Measurements from ENCODE around the gene MRPL54.
"Not testable (repeated sequence)": the region's sequence is repeated elsewhere in the genome, so short reads cannot be mapped to it uniquely, and the experiment has no call there.

Gene MRPL54

DNA sequence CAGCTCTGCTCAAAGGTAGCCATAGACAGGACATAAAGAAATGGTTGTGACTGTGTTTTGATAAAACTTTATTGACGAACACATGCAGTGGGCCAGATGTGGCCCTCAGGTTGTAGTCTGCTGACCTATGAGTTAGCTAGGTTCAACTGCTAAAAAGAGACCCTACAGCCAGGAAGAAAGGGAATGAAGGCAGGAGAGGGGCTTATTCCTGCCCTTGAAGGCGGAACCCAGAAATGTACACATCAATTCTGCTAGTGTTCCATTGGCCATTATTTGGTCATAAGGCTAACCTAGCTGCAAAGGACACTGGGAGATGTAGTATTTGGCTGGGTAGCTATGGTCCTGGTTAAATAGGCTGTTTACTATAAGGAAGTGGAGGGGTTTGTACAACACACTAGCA lies 19.0 kb upstream of the MRPL54 start:
- DNase-seq (ENCODE audit: low spot score): no peak

DNA sequence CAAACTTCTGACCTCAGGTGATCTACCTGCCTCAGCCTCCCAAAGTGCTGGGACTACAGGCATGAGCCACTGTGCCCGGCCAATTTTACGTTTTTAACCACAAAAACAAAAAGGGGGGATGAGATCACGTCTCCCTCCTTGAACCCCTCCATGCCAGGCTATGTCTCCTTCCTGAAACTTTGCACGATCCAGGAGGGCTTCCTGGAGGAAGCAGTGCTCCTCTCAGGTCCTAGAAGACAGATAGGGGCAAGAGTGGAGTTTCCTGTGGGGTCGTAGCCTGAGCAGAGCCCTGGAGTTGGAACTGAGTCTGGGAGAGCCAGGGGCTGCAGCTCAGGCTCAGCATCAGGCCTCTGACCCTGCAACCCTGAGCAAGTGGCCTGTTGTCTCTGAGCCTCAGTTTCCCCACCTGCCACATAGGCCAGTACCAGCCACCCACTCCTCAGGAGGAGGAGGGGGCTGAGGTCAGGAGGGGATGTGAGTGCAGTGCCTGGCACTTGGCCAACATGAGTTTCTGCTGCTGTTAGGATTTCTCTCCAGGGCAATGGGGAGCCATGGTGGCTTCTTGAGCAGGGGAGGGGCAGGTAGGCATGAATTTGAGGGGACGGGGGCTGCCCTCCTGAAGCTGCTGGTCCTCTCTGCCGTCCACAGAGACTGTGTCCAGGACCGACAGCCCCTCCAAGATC lies 17.0 kb upstream of the MRPL54 start:
- DNase-seq (ENCODE audit: low spot score): no peak

DNA sequence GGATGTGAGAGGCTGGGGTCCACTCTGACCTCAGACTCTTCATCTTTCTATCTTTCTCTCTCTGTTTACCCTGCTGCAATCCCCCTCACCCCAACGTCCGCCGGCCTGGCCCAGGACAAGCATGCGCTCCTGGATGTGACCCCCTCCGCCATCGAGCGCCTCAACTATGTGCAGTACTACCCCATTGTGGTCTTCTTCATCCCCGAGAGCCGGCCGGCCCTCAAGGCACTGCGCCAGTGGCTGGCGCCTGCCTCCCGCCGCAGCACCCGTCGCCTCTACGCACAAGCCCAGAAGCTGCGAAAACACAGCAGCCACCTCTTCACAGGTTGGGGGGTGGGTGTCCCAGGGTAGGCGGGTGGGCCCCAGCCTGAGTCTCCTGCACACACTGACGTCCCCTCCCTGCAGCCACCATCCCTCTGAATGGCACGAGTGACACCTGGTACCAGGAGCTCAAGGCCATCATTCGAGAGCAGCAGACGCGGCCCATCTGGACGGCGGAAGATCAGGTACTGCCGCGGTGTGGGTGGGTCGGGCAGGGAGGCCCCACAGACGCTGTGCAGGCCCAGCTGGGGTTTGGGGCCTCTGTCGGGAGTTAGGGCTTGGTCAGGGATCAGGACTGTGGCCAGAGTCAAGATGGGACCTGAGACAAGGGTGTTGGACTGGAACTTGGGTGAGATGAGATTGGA lies 16.0 kb upstream of the MRPL54 start:
- no peak for DNase-seq (ENCODE audit: low spot score)

DNA sequence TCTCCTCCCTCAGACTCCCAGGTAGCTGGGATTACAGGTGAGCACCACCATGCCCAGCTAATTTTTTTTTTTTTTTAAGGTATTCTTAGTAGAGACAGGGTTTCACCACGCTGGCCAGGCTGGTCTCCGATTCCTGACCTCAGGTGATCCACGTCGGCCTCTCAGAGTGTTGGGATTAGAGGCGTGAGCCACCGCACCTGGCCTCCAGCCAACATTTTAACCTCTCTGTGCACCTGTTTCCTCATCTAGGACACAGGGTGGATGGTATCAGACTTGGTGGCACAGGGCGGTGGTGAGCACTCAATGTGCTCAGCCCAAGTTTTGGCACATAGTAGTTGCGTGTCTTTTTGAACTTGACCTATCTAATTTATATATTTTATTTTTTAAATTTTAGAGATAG lies 13.5 kb upstream of the MRPL54 start:
- DNase-seq (ENCODE audit: low spot score): no peak

DNA sequence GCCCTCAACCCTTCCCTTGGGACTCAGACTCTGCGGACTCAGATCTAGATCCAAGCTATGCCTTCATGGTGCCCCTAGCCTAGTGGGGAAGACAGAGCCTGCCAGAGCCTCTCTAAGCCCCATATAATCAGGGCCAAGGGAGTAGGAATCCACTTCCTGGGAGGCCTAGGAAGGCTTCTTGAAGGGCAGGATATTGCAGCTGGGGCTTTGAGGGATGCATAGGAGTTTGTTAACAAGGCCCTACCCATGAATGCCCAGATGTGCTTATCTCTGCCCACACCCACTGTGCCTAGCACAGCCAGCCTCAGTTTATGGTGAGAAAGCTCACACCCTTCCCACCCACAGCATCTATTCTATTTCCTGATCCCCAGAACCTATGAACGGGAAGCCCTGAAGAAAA lies 12.3 kb upstream of the MRPL54 start:
- DNase-seq (ENCODE audit: low spot score): no peak

DNA sequence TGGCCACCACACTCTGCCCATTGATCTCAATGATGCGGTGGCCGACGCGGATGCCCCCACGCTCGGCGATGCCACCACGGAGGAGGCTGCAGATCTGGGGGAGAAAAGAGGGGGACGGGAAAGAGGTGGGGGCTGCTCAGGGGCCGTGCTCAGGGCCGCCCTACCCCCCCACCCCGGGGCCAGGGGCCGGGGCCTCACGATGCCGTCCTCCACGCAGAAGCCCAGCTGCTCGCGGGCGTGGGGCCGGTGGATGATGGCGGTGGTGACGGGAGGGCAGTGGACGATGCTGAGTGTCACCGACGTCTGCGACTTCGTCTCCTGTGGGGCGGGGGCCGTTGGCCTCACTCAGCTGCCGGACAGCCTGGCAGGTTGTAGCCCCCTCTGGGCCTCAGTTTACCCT lies 11.2 kb upstream of the MRPL54 start:
- no peak for DNase-seq (ENCODE audit: low spot score)

DNA sequence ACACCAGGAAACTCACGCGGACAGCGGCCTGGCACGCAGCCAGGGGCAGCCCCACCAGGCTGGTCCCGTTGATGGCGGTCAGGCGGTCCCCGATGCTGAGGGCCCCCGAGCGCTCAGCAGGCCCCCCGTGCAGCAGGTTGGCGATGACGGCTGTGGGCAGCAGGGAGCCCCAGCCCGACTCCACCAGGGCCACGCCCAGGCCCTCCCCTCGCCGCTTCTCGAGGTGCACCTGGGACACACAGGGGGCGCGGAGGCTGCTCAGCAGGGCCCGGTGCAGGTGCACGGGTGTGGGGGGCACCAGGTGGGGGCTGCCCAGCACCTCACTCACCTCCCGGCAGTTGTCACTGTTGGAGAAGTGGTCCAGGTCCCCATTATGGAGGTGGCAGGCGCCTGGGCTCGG lies 10.0 kb upstream of the MRPL54 start:
- DNase-seq (ENCODE audit: low spot score): no peak

DNA sequence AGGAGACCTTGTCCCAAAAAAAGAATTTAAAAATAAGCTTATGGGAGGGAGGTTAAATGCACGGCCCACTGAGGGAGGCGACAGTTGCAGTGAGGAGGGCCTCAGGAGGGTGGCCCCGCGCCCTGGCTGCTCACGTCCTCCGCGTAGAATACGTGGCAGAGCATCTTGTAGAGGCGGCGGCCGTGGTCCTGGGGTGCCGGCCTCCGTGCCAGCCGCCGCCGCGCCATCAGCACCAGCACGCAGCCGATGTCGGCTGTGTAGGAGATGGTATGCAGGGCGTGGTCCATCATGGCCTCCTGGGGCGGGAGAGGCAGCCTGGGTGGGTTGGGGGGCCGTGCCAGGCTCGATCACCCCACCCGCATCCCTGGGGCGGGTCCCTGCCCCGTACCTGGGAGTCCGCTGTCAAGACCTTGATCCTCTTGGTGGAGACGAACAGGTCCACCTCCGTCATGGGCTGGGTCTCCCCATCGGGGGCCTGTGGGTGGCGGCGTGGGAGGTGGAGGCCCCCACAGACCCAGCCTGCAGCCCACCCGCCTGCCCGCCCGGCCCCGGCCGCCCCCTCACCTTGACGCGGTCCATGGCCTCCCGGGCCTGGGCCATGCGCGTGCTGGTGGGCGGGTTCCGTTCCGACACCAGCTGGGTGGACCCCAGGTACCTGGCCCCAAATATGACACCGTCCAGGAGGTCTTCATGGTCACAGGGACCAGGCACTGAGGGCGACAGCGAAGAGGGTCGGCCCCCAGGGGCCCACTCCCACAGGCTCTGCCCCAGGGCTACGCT lies 8.7 kb upstream of the MRPL54 start:
- no peak for DNase-seq (ENCODE audit: low spot score)

DNA sequence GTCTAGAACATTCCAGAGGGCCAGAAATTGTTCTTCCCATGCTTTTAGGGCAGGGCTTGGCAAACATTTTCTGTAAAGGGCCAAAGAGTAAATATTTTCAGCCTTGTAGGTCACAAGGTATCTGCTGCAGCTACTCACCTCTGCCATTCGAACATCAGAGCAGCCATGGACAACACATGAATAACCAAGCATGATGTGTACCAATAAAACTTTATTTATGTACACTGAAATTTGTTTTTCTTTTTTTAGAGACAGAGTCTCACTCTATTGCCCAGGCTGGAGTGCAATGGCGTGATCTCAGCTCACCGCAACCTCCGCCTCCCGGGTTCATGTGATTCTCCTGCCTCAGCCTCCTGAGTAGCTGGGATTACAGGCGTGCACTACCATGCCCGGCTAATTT lies 4.8 kb upstream of the MRPL54 start:
- not testable (repeated sequence) for DNase-seq (ENCODE audit: low spot score)

DNA sequence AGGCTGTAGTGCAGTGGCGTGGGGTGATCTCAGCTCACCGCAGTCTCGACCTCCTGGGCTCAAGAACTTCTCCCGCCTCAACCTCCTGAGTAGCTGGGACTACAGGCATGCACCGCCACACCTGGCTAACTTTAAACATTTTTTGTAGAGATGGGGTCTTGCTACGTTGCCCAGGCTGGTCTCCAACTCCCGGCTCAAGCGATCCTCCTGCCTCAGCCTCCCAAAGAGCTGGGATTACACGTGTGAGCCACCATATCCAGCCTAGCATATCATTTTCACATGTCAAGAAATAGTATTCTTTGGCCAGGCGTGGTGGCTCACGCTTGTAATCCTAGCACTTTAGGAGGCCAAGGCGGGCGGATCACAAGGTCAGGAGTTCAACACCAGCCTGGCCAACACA lies 4.2 kb upstream of the MRPL54 start:
- not testable (repeated sequence) for DNase-seq (ENCODE audit: low spot score)

DNA sequence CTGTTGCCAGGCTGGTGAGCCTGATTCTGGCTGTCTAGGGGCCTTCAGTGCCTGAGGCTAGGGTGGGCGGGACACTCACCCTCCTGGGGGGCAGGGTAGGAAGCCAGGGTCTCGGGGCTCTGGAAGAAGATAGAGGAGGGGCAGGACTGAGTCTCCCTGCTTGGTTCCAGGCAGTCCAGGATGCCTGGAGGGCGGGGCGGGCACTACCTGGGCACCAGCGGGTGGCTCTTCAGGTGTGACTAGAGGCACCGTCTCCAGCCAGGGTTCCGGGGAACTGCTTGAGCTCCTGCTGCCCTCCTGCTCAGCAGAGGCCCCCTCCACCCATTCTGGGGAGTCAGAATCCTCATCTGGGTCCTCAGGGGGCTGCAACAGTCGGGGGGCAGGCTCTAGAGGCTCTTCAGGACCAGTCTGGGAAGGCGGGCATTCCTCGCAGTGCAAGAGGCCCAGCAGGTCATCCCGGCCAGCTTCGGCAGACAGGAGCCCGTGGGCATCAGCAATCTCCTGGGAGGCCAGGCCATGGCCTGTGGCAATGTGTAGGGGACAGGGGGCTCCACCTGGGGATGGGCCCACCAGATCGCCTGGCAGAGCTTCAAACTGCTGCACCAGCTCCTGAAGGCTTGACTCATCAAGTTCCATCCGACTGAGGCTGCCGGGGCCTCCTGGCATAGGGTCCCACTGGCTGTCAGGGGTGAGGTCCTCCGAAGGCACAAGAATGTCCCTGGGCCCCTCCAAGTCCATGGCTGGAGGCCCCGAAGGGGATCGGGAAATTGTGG lies 2.8 kb upstream of the MRPL54 start:
- DNase-seq (ENCODE audit: low spot score): no peak

DNA sequence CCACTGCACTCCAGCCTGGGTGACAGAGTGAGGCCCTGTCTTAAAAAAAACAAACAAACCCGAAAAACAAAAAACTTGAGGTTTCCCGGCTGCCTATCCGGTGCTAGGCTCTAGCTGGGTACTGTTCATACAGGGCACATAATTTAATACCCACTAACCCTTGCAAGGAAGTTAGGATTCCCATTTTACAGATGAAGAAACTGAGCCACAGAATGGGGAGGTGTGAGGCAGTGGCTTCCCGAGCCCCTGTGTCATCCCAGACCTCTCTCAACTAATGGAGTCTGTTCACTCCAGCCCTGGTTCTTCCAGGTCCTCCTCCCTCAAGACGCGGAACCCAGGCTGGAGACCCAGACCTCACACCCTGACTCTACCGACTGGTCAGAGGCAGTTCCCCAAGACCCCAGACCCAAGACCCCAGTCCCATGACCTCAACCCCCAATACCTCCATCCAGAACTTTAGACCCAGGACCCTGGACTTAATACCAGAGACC lies 1.6 kb upstream of the MRPL54 start:
- DNase-seq (ENCODE audit: low spot score): no peak

DNA sequence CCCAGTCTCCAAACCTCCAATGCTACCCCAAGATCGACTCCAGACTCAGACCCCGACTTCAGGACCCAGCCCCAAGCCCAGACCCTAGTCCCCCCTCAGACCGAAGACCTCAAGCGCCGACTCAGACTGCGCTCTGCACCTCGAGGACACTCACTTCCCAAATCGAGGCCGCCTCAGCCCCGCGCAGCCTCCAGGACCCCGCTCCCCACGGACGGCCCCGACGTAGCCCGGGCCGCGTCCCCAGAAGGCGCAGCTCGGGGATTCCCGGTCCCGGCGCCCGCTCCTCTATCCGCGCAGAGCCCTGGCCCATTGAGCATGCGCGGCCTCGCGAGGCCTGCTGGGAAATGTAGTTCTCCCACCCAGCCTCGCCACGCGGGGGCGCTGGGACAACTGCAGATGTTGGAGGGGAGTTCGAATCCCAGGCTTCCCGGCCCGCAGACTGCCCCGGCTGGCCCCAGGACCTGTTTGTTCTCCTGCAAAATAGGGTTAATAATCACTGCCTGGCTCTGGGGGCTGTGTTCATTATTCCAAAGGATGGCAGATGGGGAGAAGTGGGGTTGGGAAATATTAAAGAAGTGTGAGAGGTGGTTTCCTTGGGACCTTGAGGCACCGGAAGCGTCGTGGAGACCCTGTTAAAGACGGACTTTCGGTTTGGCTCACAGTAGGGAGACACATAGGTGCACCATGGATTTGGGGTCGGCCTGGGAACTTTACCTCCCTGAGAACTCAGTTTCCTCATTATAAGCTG lies 926 bp upstream of the MRPL54 start, which contains the start of gene APBA3:
APBA3 (minus strand) TSS at position 311 of the 748 bp plus-strand sequence. CDS start 1,428 bp downstream, outside the sequence.
- peak; percentile 94 for DNase-seq (ENCODE audit: low spot score)

DNA sequence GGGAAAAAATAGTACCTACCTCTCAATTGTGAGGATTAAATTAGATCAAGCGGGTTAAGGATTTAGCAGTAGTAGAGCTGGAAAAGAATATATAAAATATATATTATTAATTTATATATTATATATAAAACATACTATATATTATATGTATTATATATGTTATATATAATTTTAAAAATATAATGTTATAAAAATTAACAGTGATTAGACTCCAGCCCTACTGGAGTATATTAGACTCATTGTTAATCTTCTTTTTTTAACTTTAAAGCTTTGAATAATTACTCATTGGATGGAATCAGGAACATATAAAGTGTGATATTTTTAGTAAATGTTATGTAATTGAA lies 380 bp upstream of the MRPL54 start:
- DNase-seq (ENCODE audit: low spot score): no peak

DNA sequence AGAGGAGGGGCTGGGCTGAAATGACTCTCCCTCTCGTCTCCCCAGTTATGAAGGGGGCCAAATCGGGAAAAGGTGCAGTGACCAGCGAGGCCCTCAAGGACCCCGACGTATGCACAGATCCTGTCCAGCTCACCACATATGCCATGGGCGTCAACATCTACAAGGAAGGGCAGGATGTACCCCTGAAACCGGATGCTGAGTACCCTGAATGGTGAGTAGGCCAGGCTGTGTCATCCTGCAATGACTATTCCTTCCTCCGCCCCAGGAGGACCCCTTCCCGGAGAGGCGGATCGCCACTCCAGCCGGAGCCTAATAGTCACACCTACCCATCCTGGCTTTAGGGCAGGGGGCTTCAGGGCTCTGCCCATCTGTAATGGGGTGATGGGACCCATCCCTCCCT lies 2.6 kb downstream of the MRPL54 start:
- DNase-seq (ENCODE audit: low spot score): no peak

DNA sequence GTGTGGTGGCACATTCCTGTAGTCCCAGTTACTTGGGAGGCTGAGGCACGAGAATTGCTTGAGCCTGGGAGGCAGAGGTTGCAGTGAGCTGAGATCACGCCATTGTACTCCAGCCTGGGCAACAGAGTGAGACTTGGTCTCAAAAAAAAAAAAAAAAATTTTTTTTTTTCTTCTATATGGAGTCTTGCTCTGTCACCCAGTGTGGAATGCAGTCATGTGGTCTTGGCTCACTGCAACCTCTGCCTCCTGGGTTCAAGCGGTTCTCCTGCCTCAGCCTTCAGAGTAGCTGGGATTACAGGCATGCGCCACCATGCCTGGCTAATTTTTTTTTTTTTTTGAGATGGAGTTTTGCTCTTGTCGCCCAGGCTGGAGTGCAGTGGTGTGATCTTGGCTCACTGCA lies 3.3 kb downstream of the MRPL54 start:
- not testable (repeated sequence) for DNase-seq (ENCODE audit: low spot score)

DNA sequence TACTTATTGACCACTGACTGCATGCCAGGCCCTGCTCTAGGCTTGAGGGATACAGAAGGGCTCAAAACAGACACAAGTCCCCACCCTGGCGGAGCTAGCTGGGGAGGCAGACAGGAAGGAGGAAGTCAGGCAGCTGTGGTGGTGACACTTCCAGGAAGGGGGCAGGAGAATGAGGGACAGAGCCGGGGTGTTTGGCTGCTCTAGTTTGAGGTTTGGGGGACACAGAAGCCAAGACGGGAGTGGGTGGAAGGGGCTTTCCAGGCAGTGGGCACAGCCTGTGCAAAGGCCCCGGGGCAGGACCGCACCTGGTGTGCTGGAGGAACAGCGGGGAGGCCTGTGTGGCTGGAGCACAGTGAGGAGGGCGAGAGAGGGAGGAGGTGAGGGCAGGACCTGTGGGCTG lies 4.0 kb downstream of the MRPL54 start:
- no peak for DNase-seq (ENCODE audit: low spot score)

DNA sequence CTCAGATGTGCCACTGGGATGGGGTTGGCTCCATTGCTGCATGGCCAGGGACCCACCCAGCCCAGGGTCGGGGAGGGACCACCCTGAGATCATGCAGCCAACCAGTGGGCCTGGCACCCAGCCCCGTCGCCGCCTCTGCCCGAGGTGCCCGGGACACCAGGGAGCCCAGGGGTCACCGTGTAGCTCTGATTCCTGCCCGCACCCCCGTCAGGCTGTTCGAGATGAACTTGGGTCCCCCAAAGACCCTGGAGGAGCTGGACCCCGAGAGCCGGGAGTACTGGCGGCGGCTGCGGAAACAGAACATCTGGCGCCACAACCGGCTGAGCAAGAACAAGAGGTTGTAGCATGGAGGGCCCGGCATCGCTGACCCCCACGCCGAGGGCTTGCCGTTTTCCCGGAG lies 4.6 kb downstream of the MRPL54 start:
- no peak for DNase-seq (ENCODE audit: low spot score)

DNA sequence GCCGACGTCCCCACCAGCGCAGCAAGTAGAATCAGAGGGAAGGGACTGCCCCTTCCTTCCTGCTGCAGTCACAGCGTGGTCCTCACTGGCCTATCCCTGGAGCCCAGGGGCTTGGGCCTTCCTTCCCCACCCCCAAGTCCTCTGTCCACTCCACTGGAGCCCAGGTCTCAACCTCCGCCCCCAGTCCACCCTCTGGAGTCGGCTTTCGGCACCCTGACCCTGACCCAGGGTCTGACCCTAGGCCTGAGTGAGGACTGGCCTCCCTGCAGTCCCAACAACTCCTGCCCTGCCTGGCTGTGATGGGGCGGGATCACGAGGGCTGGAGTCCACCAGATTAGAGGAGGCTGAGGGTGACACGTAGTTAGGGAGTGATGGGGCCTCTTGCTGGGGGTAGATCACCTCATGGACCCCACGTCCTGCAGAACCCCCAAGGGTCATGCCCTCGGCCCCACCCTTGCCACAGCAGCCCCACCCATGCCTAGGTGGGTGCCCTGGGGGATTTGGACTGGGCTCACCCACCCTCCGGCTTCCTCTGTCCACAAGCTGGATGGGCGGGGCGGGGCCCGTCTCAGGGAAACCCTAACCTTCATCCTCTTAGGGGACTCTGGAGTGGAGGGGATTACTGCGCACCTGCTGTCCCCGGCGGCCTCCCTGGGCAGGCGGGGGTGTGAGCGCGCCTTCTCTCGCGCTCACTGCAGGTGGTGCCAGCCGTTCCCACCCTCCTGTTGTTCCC lies 5.7 kb downstream of the MRPL54 start:
- DNase-seq (ENCODE audit: low spot score): no peak

DNA sequence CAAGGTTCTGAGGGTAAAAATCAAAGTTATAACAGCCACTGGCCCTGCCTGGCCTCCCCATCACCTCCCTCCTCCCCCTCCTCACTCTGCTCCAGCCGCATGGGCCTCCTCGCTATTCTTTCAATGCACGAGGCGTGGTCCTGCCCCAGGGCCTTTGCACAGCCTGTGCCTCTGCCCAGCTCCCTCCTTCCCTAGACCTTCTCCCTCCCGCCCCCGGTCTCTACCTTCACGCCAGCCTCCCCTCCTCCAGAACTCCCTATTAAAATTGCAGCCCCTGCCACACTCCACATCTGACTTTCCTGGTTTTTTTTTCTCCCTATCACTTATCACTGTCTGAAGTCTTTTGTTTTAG lies 6.2 kb downstream of the MRPL54 start:
- no peak for DNase-seq (ENCODE audit: low spot score)

DNA sequence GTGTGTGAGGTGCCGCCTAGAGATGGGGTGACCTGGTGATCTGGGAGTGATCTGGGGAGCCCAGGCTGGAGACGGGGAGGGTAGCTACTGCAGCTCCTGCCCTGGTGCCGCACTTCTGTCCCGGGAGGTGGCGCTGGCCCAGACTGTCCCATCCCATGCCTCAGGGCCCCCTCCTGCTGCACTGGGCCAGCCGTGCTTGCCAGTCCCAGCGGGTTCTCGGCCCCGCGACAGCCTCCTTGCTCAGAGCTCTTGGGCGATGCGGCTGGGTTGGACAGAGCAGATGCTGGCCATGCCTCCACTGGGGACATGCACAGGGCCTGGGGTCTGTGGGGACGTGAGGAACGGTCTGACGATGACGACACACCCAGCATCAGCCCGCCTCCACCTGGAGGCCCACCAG lies 7.0 kb downstream of the MRPL54 start:
- no peak for DNase-seq (ENCODE audit: low spot score)
